ENCODE data around the gene CLEC4M. TPM values are rescaled to one million over a fixed set of nuclear protein-coding genes. Genes with fewer than 3 reads are reported as not detected.

The CLEC4M gene
- polyA plus RNA-seq, 4 donors = 0.12 to 0.61 TPM; not detected in 2

GRCh38 chr19:7729831-7730285 lies 33.2 kb upstream of the CLEC4M start:
- H3K36me3 ChIP-seq (ENCODE audit: control insufficient read depth in 3 of 3, insufficient read depth in 2 of 3, low read depth in 1 of 3, low read length in 3 of 3) = no peaks in the 10 kb centered on the region
- peaks cover 0 to 3% (median 0%) of the 10 kb centered on the region in 3 donors for H3K4me1 ChIP-seq (ENCODE audit: control insufficient read depth in 3 of 3, insufficient read depth in 2 of 3, low read depth in 1 of 3, low read length in 2 of 3)
- H3K27ac ChIP-seq (ENCODE audit: low read depth in 1 of 3, low read length in 2 of 3) = no peak overlapping the region
- no peak overlapping the region for H3K4me3 ChIP-seq (ENCODE audit: low read depth in 1 of 3, low read length in 3 of 3)
- H3K27me3 ChIP-seq (ENCODE audit: control insufficient read depth in 3 of 3, insufficient read depth in 3 of 3, low read length in 3 of 3) = peaks cover 2 to 39% (median 27%) of the 10 kb centered on the region in 3 donors
- 3 to 6% (median 4%) methylated on average over 31 to 34 of the region's 34 CpGs for WGBS, 3 donors
- no peaks in the 10 kb centered on the region for H3K9me3 ChIP-seq (ENCODE audit: control insufficient read depth in 2 of 2, insufficient read depth in 1 of 2, low read depth in 1 of 2, low read length in 1 of 2)
- FAIRE-seq (no peak), DNase-seq (peak in 1 of 2 donors; percentile 10)

- Histone ChIP-seq H3K9me3 (ENCODE audit: control insufficient read depth in 2 of 2, insufficient read depth in 1 of 2, low read depth in 1 of 2, low read length in 1 of 2) (no peaks in the 10 kb centered on the region), H3K36me3 (ENCODE audit: control insufficient read depth in 3 of 3, insufficient read depth in 2 of 3, low read depth in 1 of 3, low read length in 3 of 3) (no peaks in the 10 kb centered on the region), H3K27me3 (ENCODE audit: control insufficient read depth in 3 of 3, insufficient read depth in 3 of 3, low read length in 3 of 3) (peaks cover 2 to 39% (median 27%) of the 10 kb centered on the region in 3 donors), H3K4me1 (ENCODE audit: control insufficient read depth in 3 of 3, insufficient read depth in 2 of 3, low read depth in 1 of 3, low read length in 2 of 3) (peaks cover 0 to 3% (median 0%) of the 10 kb centered on the region in 3 donors), H3K4me3 (ENCODE audit: low read depth in 1 of 3, low read length in 3 of 3) (no peak overlapping the region), H3K27ac (ENCODE audit: low read depth in 1 of 3, low read length in 2 of 3) (no peak overlapping the region)
- DNase-seq (no peak), FAIRE-seq (no peak)
- WGBS, 3 donors = 5 to 12% (median 8%) methylated on average over 38 to 78 of the region's 78 CpGs
These were observed 32.5 kb upstream of the CLEC4M start for GRCh38 chr19:7730286-7731217.

- Histone ChIP-seq H3K4me3 (ENCODE audit: low read depth in 1 of 3, low read length in 3 of 3) (no peak overlapping the region), H3K36me3 (ENCODE audit: control insufficient read depth in 3 of 3, insufficient read depth in 2 of 3, low read depth in 1 of 3, low read length in 3 of 3) (no peaks in the 10 kb centered on the region), H3K4me1 (ENCODE audit: control insufficient read depth in 3 of 3, insufficient read depth in 2 of 3, low read depth in 1 of 3, low read length in 2 of 3) (peaks cover 0 to 3% (median 0%) of the 10 kb centered on the region in 3 donors), H3K27me3 (ENCODE audit: control insufficient read depth in 3 of 3, insufficient read depth in 3 of 3, low read length in 3 of 3) (peaks cover 2 to 39% (median 30%) of the 10 kb centered on the region in 3 donors), H3K27ac (ENCODE audit: low read depth in 1 of 3, low read length in 2 of 3) (no peak overlapping the region), H3K9me3 (ENCODE audit: control insufficient read depth in 2 of 2, insufficient read depth in 1 of 2, low read depth in 1 of 2, low read length in 1 of 2) (no peaks in the 10 kb centered on the region)
- WGBS, 3 donors = 60 to 76% (median 74%) methylated on average over 36 to 39 of the region's 39 CpGs
- DNase-seq = no peak
- no peak for FAIRE-seq
These were observed 31.8 kb upstream of the CLEC4M start for GRCh38 chr19:7731218-7731595.

GRCh38 chr19:7731615-7732014 lies 31.4 kb upstream of the CLEC4M start:
- H3K36me3 ChIP-seq (ENCODE audit: control insufficient read depth in 3 of 3, insufficient read depth in 2 of 3, low read depth in 1 of 3, low read length in 3 of 3) = no peaks in the 10 kb centered on the region
- H3K4me1 ChIP-seq (ENCODE audit: control insufficient read depth in 3 of 3, insufficient read depth in 2 of 3, low read depth in 1 of 3, low read length in 2 of 3) = peaks cover 0 to 3% (median 0%) of the 10 kb centered on the region in 3 donors
- H3K4me3 ChIP-seq (ENCODE audit: low read depth in 1 of 3, low read length in 3 of 3) = no peak overlapping the region
- peaks cover 2 to 39% (median 30%) of the 10 kb centered on the region in 3 donors for H3K27me3 ChIP-seq (ENCODE audit: control insufficient read depth in 3 of 3, insufficient read depth in 3 of 3, low read length in 3 of 3)
- no peak overlapping the region for H3K27ac ChIP-seq (ENCODE audit: low read depth in 1 of 3, low read length in 2 of 3)
- DNase-seq = no peak
- 54 to 81% (median 71%) methylated on average over 5 of the region's 5 CpGs for WGBS, 3 donors
- FAIRE-seq = no peak
- no peaks in the 10 kb centered on the region for H3K9me3 ChIP-seq (ENCODE audit: control insufficient read depth in 2 of 2, insufficient read depth in 1 of 2, low read depth in 1 of 2, low read length in 1 of 2)

GRCh38 chr19:7732045-7732444 lies 31.0 kb upstream of the CLEC4M start, which contains the start of gene CLEC4G:
Gene CLEC4G (minus strand): TSS chr19:7732110. CDS start chr19:7732102, 8 bp downstream.
- no peak for FAIRE-seq
- Histone ChIP-seq H3K27ac (ENCODE audit: low read depth in 1 of 3, low read length in 2 of 3) (no peak within 1 kb of the TSS), H3K4me1 (ENCODE audit: control insufficient read depth in 3 of 3, insufficient read depth in 2 of 3, low read depth in 1 of 3, low read length in 2 of 3) (peaks cover 0 to 3% (median 0%) of the 10 kb centered on the region in 3 donors), H3K9me3 (ENCODE audit: control insufficient read depth in 2 of 2, insufficient read depth in 1 of 2, low read depth in 1 of 2, low read length in 1 of 2) (no peaks in the 10 kb centered on the region), H3K4me3 (ENCODE audit: low read depth in 1 of 3, low read length in 3 of 3) (no peak within 1 kb of the TSS), H3K36me3 (ENCODE audit: control insufficient read depth in 3 of 3, insufficient read depth in 2 of 3, low read depth in 1 of 3, low read length in 3 of 3) (no peaks in the 10 kb centered on the region), H3K27me3 (ENCODE audit: control insufficient read depth in 3 of 3, insufficient read depth in 3 of 3, low read length in 3 of 3) (peaks cover 2 to 39% (median 30%) of the 10 kb centered on the region in 3 donors)
- no peak for DNase-seq
- 39 to 56% (median 45%) methylated on average over 9 of the region's 9 CpGs for WGBS, 3 donors

- no peak for DNase-seq
- H3K27me3 ChIP-seq (ENCODE audit: control insufficient read depth in 3 of 3, insufficient read depth in 3 of 3, low read length in 3 of 3) = peaks cover 2 to 38% (median 26%) of the 10 kb centered on the region in 3 donors
- peaks cover 0 to 3% (median 0%) of the 10 kb centered on the region in 3 donors for H3K4me1 ChIP-seq (ENCODE audit: control insufficient read depth in 3 of 3, insufficient read depth in 2 of 3, low read depth in 1 of 3, low read length in 2 of 3)
- 74 to 83% (median 82%) methylated on average over 6 of the region's 6 CpGs for WGBS, 3 donors
- H3K9me3 ChIP-seq (ENCODE audit: control insufficient read depth in 2 of 2, insufficient read depth in 1 of 2, low read depth in 1 of 2, low read length in 1 of 2) = no peaks in the 10 kb centered on the region
- no peak for FAIRE-seq
- no peaks in the 10 kb centered on the region for H3K36me3 ChIP-seq (ENCODE audit: control insufficient read depth in 3 of 3, insufficient read depth in 2 of 3, low read depth in 1 of 3, low read length in 3 of 3)
- no peak overlapping the region for H3K4me3 ChIP-seq (ENCODE audit: low read depth in 1 of 3, low read length in 3 of 3)
- H3K27ac ChIP-seq (ENCODE audit: low read depth in 1 of 3, low read length in 2 of 3) = no peak overlapping the region
These were observed 29.7 kb upstream of the CLEC4M start for GRCh38 chr19:7733376-7733775.

GRCh38 chr19:7734220-7735203 lies 28.5 kb upstream of the CLEC4M start:
- peaks cover 2 to 27% (median 21%) of the 10 kb centered on the region in 3 donors for H3K27me3 ChIP-seq (ENCODE audit: control insufficient read depth in 3 of 3, insufficient read depth in 3 of 3, low read length in 3 of 3)
- no peak for FAIRE-seq
- WGBS, 3 donors = 41 to 57% (median 49%) methylated on average over 12 of the region's 12 CpGs

GRCh38 chr19:7736148-7736547 lies 26.9 kb upstream of the CLEC4M start:
- Histone ChIP-seq H3K27ac (ENCODE audit: low read depth in 1 of 3, low read length in 2 of 3) (no peak overlapping the region), H3K36me3 (ENCODE audit: control insufficient read depth in 3 of 3, insufficient read depth in 2 of 3, low read depth in 1 of 3, low read length in 3 of 3) (no peaks in the 10 kb centered on the region), H3K4me3 (ENCODE audit: low read depth in 1 of 3, low read length in 3 of 3) (no peak overlapping the region), H3K27me3 (ENCODE audit: control insufficient read depth in 3 of 3, insufficient read depth in 3 of 3, low read length in 3 of 3) (peaks cover 0 to 14% (median 10%) of the 10 kb centered on the region in 3 donors), H3K4me1 (ENCODE audit: control insufficient read depth in 3 of 3, insufficient read depth in 2 of 3, low read depth in 1 of 3, low read length in 2 of 3) (no peaks in the 10 kb centered on the region), H3K9me3 (ENCODE audit: control insufficient read depth in 2 of 2, insufficient read depth in 1 of 2, low read depth in 1 of 2, low read length in 1 of 2) (no peaks in the 10 kb centered on the region)
- FAIRE-seq (no peak), DNase-seq (no peak)
- 13 to 69% (median 50%) methylated on average over 1 of the region's 1 CpG for WGBS, 3 donors

More at GRCh38 chr19:7734220-7735203, 28.5 kb upstream of the CLEC4M start:
- no peak overlapping the region for H3K4me3 ChIP-seq (ENCODE audit: low read depth in 1 of 3, low read length in 3 of 3)
- H3K4me1 ChIP-seq (ENCODE audit: control insufficient read depth in 3 of 3, insufficient read depth in 2 of 3, low read depth in 1 of 3, low read length in 2 of 3) = peaks cover 0 to 3% (median 0%) of the 10 kb centered on the region in 3 donors
- no peak for DNase-seq
- H3K36me3 ChIP-seq (ENCODE audit: control insufficient read depth in 3 of 3, insufficient read depth in 2 of 3, low read depth in 1 of 3, low read length in 3 of 3) = no peaks in the 10 kb centered on the region
- no peak overlapping the region for H3K27ac ChIP-seq (ENCODE audit: low read depth in 1 of 3, low read length in 2 of 3)
- no peaks in the 10 kb centered on the region for H3K9me3 ChIP-seq (ENCODE audit: control insufficient read depth in 2 of 2, insufficient read depth in 1 of 2, low read depth in 1 of 2, low read length in 1 of 2)
